Fibroblast of the aortic adventitia (primary cell): ENCODE data around the gene POLA2. TPM values are rescaled to one million over a fixed set of nuclear protein-coding genes. Genes with fewer than 3 reads are reported as not detected.
A peak's percentile ranks its signal among the peaks of the same experiment; 100 is the strongest.

ENCODE experiments used
- DNase-seq: peaks from one replicate; pipeline ENCODE4 v3.0.0-alpha.2; 2010; ENCODE audit warnings: low read depth
- H3K4me3 ChIP-seq: 2 replicates; pipeline ENCODE4 v1.5.1; 2011; ENCODE audit warnings: low read depth, mild to moderate bottlenecking, control low read depth, low read length, moderate library complexity
- CTCF ChIP-seq: IDR thresholded peaks from 2 replicates; pipeline ENCODE4 v1.5.1; 2011; ENCODE audit warnings: mild to moderate bottlenecking, low read length, control low read depth, inconsistent platforms; ENCODE audit not compliant: insufficient read depth
- total RNA-seq: library from RNA; depleted of rRNA; stranded (reverse); fragments of >200 nt; gene quantifications from 2 replicates; pipeline ENCODE4 v1.2.3, GENCODE V29; 2012; ENCODE audit warnings: low replicate concordance

POLA2 gene
- total RNA-seq, 1 donor, result 32.4 TPM

- no peak for DNase-seq
- H3K4me3 ChIP-seq, result no peak overlapping the region
- no peak for TF ChIP-seq CTCF
Observed at GRCh38 chr11:65287601-65288000, 25.8 kb downstream of the POLA2 start.

GRCh38 chr11:65288706-65289536 lies 27.2 kb downstream of the POLA2 start:
- DNase-seq, result no peak
- no peak overlapping the region for H3K4me3 ChIP-seq
- TF ChIP-seq CTCF, result no peak

GRCh38 chr11:65290448-65291165 lies 28.8 kb downstream of the POLA2 start:
- DNase-seq, result peak; percentile 100
- peak overlapping the region; percentile 4 for H3K4me3 ChIP-seq
- no peak for TF ChIP-seq CTCF

- TF ChIP-seq CTCF, result no peak
- H3K4me3 ChIP-seq, result peak overlapping the region; percentile 34
- DNase-seq, result peak; percentile 83
Observed at GRCh38 chr11:65291613-65292012, 29.9 kb downstream of the POLA2 start.

- no peak overlapping the region for H3K4me3 ChIP-seq
- no peak for DNase-seq
- TF ChIP-seq CTCF, result no peak
Observed at GRCh38 chr11:65292890-65293289, 31.1 kb downstream of the POLA2 start.

GRCh38 chr11:65293909-65294381 lies 32.2 kb downstream of the POLA2 start:
- TF ChIP-seq CTCF, result no peak
- DNase-seq, result no peak
- H3K4me3 ChIP-seq, result no peak overlapping the region
